GM12878 (cell line): ENCODE measurements around the gene PGLYRP4.

Experiments used
- CHD2 ChIP-seq: IDR thresholded peaks from 2 replicates; pipeline ENCODE4 v1.6.1; 2011; ENCODE audit warnings: low read depth, low read length, improper control_type of control experiment, borderline replicate concordance
- CTCF ChIP-seq, 3 experiments: IDR thresholded peaks in 2 of 3; conservative IDR thresholded peaks in 1 of 3; 2 replicates each; pipeline ENCODE4 v1.5.1; 2011; ENCODE audit warnings: low read depth in 3 of 3, low read length in 3 of 3, mild to moderate bottlenecking in 3 of 3, control low read depth in 2 of 3, moderate library complexity in 2 of 3, inconsistent platforms in 1 of 3, mixed read lengths in 1 of 3; ENCODE audit not compliant: control insufficient read depth in 2 of 3, insufficient read depth in 1 of 3; ENCODE audit errors: extremely low read depth in 1 of 3
- ZNF24 ChIP-seq: fragments of 450-650 bp; IDR thresholded peaks from 2 replicates; pipeline ENCODE4 v1.6.1; 2017; ENCODE audit warnings: antibody characterized with exemption, mild to moderate bottlenecking

DNA sequence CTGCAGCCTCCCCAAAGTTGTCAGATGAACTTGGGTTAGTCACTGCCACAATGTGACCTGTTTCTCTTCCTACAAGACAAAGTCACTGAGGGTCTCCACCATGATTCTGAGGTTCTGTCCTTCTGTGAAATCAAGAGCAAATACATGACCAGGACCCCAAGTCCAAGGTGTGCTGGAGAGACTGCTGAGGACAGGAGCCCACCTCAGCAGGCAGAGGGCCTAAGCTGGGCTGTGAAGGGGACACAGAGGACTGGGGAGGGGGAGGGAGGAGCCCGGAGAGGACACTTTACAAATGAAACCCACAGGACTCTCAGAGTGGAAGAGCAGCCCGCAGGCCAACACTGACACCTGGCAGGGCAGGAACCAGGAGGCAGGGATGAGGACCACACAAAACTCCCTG is 39.2 kb downstream of the PGLYRP4 start:
- TF ChIP-seq CTCF (IDR thresholded peaks at IDR 0.05 in 2 of 3, conservative IDR thresholded peaks at IDR 0.05 in 1 of 3; ENCODE audit: control insufficient read depth in 2 of 3, extremely low read depth in 1 of 3, insufficient read depth in 1 of 3, low read depth in 3 of 3, low read length in 3 of 3) (no peak), ZNF24 (no peak), CHD2 (no peak)
